ENCODE measurements around the gene GIPC1.
"Not testable (repeated sequence)": the region's sequence is repeated elsewhere in the genome, so short reads cannot be mapped to it uniquely, and the experiment has no call there.

The GIPC1 gene

DNA sequence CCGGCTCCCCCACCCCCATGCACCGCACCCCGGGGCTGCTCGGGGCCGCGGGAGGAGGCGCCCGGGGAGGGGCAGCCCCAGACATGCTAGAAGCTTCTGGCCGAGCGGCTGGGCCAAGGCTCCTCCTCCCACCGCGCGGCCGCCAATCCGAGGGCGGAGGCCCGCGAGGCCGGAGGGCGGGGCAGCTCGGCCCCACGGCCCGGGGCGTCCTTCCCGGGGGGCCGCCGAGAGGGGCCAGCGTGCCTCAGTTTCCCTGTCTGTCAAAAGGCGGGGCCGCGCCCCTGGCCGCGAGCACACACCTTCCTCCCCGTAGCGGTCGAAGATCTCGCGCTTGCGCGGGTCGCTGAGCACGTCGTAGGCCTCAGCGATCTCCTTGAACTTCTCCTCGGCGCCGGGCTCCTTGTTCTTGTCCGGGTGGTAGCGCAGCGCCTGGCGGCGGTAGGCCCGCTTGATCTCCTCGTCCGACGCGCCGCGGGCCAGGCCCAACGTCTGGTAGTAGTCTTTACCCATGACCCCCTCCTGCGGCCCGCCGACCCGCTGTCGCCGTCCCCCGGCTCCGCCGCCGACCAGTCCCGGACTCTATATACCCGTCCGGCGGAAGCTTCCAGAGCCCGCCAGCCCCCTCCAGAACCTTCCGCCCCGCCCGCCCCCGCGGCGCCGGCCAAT, 22.0 kb upstream of the GIPC1 start, which contains the start of gene DNAJB1:
TSS of gene DNAJB1 (minus strand) at position 558 of the 666 bp plus-strand sequence. CDS start at position 510, 48 bp downstream.
- in situ Hi-C loops (cut with HindIII; ENCODE audit: low sequenced_read_pairs), result no loop called here

DNA sequence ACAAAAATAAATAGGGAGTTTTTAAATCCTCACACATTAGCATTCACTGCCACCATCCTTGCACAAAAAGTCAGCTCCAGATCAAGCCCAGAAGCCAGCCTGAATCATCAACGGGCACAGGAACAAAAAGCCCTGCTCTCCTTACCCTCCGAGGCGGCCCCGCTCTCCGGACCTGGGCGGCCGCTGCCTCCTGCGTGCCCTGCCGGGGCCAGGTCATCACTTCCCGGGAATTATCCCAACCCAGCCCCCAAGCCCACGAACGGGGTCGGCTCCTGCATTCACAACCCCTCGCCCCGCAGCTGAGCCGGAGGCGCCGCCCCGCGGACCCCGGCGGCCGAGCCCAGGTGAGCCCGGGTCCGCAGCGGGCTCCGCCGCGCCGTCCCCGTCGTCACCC, 21.5 kb upstream of the GIPC1 start:
- in situ Hi-C loops (cut with HindIII; ENCODE audit: low sequenced_read_pairs), result no loop called here

DNA sequence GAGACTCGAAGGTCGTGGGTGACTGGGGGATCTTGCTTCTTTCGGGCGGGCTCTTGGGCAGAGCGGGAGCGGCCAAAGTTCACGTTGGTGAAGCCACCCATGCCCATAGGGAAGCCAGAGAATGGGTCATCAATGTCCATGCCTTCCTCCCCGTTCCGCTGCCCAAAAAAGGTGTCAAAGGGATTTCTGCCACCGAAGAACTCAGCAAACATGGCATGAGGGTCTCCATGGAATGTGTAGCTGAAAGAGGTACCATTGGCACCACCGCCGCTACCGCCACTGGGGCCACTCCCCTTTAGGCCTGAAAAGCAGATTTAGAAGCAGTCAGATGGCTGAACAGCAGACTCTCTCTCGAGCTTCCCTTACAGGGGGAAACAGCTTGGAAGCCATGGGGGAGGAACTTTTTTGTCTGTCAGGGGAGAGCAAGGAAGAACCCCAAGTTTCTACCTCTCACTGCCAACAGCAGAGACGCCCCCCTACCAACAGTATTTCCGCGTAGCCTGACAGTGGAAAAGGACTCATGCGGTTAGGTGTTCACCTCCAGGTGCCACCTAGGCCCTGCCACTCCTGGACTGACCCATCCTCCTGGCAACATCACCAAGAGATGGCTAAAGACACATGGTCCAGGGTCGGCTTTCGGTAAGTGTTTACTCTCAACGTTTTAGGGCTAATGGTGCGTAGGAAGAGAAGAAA, 21.0 kb upstream of the GIPC1 start:
- in situ Hi-C loops (cut with HindIII; ENCODE audit: low sequenced_read_pairs), result no loop called here

DNA sequence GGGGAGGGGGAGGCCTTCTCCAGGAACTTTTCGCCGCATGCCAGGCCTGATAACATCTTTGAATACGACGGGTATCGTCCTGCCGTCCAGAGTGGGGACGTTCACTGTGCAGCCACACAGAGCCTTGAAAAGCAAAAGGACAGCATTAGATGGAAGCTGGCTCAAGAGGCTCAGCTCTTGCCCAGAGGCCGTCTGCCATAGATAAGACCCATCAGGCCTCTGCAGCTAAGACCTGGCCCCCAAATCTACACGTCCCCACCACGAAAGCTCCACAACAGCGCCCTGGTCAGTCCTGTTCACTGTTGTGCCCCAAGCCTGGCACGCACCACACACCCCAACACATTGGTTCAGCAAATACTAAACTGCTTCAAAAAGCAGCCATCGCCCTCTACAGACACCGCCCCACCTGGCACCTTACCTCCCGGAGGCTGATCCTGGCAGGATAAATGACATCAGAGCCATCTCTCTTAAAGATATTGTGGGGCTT, 20.2 kb upstream of the GIPC1 start:
- in situ Hi-C loops (cut with HindIII; ENCODE audit: low sequenced_read_pairs), result no loop called here

DNA sequence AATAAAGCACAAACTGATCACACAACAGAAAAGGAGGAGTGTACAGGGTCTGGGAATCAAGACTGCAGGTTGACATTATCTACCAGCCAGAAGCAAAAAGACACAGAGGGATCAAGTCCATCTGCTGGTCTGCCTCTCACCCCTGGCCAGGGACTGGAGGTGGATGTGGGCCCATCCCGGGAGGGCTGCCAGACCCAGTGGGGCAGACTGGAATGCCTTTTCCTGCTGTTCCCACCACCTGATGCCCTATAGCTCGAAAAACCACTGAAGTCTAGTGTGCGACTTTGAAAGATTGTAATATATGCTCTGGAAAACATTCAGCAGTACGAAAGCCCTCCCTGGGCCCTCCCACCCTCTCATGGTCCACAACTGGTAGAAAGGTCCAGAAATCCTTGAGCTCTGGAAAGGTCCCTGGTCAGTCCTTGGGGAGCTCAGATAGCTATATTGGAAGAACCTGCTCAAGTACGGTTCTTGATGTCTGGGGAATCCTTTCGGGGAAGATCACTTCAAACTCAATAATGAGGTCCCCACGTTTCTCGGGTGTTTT, 19.6 kb upstream of the GIPC1 start:
- in situ Hi-C loops (cut with HindIII; ENCODE audit: low sequenced_read_pairs), result no loop called here

DNA sequence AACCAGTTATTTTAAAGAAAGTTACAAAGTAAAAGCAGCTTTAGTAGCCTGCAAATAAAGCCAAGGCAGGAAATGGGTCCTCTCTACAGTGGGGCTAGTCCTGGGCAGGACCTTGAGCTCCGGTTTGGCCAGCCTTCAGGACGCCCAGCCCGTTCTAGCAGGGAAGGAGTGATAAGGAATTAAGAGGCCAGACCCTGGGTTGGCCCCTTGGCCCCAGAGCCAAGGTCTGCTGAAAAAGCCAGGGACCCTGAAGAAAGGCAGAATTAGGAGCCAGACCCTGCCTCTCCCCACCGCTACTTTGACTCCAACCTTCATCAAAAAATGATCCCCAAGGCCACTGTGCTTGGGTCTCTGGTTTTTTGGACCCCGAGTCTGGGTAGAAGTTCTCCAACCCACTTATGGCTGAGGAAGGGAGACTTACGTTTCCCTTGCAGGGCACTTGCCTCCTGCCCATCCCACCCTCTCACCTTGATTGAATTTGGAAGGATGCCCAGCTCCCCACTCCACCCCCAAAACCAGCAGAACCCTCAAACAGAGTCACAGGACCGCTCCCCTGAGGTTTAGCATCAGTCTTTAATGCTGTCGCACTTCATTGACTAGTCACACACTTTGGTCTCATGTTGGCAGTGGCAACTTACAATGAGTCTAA, 18.4 kb upstream of the GIPC1 start:
- in situ Hi-C loops (cut with HindIII; ENCODE audit: low sequenced_read_pairs), result no loop called here

DNA sequence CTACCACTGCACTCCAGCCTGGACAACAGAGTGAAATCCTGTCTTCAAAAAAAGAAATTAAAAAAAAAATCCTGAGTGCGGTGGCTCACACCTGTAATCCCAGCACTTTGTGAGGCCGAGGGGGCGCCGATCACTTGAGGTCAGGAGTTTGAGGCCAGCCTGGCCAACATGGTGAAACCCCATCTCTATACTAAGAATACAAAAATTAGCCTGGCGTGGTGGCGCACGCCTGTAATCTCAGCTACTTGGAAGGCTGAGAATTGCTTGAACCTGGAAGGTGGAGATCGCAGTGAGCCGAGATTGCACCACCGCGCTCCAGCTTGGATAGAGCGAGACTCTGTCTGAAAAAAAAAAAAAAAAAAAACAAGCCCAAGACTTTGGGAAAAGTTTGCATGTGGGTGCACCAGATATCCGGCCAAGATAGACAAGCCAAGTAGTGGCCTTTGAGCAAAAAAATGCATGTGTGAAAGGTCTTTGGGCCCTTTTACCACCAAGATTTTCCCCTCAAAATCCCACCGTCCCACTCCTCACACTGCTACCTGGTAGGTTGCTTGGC, 16.6 kb upstream of the GIPC1 start:
- in situ Hi-C loops (cut with HindIII; ENCODE audit: low sequenced_read_pairs), result no loop called here

DNA sequence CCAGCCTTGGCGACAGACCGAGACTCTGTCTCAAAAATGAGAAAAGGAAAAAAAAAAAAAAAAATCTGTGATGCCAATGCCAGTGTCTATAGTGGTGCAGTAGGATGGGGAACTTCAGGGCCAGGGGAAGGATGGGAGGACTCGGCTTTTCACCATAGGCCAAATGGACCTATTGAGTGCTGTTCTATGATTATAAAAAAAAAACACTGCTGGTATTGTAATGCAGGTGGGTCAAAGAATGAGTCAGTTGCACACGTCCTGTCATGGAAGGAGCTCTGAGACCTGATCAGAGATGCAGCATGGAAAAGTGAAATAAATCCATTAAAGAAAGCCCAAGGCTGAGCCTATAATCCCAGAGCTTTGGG, 15.3 kb upstream of the GIPC1 start:
- in situ Hi-C loops (cut with HindIII; ENCODE audit: low sequenced_read_pairs), result no loop called here

DNA sequence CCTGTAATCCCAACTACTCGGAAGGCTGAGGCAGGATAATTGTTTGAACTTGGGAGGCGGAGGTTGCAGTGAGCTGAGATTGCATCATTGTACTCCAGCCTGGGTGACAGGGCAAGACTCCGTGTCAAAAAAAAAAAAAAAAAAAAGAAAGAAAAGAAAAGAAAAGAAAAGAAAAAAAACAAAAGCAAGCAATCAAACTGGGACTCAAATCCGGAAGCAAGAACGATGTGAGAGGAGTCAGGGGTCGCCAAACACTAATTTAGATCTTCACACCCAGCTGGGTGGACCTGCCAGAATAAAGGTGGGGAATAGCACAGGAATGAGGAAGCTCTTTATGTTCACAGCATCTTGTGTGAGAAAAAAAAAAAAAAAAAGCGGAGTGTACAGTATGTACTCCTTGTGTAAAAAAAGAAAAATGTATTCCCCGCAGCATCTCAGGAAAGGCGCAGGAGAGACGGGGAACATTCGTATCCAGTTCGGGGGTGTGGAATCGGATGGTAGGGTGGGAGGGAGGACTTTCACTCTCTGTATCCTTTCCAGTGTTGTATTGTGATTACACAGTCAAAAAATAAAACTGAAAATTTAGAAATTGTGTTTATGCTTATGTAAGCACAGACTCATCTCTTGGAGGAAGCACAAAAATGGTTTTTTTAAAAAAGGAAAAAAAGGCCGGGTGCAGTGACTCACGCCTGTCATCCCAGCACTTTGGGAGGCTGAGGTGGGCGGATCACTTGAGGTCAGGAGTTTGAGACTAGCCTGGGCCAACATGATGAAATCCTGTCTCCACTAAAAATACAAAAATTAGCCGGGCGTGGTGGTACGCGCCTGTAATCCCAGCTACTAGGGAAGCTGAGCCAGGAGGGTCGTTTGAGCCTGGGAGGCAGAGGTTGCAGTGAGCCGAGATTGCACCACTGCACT, 14.6 kb upstream of the GIPC1 start:
- in situ Hi-C loops (cut with HindIII; ENCODE audit: low sequenced_read_pairs), result no loop called here

DNA sequence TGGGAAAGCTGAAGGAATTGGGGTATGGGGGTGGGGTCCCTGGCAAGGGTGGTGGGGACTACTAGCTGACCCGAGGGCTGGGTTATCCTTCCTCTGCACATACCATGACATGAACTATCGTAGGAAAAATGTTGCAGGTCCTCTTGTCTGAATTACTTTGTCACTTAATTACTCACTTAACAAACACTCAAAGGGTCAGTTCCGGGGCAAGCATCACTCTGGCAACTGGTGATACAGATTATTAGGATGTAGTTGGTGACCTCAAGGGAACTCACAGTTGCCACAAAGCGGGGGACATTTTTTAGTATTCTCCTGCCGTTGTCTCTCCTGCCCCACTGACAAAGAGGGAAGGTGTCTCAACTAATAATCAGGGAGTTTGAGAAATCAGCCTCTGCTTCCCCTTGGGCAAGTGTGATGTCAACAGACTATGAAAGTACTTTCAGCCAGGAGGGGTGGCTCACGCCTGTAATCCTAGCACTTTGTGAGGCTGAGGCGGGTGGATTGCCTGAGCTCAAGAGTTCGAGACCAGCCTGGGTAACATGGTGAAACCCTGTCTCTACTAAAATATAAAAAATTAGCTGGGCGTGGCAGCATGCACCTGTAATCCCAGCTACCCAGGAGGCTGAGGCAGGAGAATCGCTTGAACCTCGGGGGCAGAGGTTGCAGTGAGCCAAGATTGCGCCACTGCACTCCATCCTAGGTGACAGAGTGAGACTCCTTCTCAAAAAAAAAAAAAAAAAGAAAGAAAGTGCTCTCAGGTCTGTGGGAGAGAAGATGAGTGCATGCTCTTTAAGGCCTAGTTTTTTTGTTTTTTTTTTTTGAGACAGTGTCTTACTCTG, 12.0 kb upstream of the GIPC1 start:
- in situ Hi-C loops (cut with HindIII; ENCODE audit: low sequenced_read_pairs), result no loop called here

DNA sequence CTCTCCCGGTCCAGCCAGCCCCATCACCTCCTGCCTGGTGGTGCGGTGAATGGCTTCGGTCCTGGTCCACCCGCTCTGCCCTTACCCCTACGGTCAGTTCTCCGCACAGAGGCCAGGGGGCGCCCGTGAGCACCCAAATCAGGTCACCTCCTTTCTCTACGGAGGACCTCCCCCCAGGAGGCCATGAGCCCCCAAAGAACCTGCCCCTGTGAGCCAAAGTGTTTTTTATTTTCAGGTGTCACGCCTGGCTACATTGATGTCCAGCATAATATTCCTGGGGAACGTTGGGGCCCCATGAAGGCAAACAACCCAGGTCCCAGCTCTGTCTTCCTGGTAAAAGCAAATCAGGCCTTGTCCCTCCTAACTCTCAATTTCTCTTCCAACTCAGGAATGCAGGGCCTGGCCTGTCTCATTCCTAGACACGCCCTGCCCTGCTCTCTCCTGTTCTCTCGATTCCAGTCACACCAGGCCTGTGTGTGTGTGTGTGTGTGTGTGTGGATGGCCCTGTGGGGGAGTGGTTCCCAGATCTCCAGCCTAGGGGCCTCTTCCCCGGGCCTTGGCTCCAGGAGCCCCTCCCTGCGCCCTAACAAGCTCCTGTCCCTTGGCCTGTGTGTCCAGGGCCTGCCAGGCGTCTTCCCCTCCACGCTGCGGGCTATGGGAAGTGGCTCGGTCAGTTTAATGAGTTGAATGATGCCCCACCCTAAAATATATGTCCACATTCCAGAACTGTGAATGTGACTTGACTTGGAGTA, 9.7 kb upstream of the GIPC1 start:
- in situ Hi-C loops (cut with HindIII; ENCODE audit: low sequenced_read_pairs), result no loop called here

DNA sequence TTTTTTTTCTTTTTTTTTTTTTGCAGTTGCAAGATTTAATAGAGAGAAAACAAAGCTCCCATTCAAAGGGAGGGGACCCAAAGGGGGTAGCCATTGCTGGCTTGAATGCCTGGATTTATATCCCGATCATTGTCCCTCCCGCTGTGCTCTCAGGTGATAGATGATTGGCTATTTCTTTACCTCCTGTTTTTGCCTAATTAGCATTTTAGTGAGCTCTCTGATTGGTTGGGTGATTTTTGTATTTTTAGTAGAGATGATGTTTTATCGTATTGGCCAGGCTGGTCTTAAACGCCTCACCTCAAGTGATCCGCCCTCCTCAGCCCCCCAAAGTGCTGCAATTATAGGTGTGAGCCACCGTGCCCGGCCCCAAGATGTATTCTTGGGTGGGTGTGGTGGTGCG, 8.6 kb upstream of the GIPC1 start:
- in situ Hi-C loops (cut with HindIII; ENCODE audit: low sequenced_read_pairs), result not testable (repeated sequence)

DNA sequence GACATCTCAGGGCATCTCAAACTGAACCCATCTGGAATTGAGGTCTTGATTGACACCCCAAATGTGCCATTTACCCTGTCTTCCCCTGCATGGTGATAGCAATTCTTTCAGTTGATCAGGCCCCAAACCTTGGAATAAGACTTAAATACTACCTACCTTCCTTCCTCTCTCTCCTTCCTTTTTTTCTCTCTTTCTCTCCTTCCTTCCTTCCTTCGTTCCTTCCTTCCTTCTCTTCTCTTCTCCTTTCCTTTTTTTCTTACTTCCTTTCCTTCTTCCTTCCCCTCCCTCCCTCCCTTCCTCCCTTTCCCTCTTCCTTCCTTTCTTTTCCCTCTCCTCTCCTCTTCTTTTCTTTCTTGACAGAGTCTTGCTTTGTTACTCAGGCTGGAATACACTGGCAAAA, 7.4 kb upstream of the GIPC1 start:
- in situ Hi-C loops (cut with HindIII; ENCODE audit: low sequenced_read_pairs), result no loop called here

DNA sequence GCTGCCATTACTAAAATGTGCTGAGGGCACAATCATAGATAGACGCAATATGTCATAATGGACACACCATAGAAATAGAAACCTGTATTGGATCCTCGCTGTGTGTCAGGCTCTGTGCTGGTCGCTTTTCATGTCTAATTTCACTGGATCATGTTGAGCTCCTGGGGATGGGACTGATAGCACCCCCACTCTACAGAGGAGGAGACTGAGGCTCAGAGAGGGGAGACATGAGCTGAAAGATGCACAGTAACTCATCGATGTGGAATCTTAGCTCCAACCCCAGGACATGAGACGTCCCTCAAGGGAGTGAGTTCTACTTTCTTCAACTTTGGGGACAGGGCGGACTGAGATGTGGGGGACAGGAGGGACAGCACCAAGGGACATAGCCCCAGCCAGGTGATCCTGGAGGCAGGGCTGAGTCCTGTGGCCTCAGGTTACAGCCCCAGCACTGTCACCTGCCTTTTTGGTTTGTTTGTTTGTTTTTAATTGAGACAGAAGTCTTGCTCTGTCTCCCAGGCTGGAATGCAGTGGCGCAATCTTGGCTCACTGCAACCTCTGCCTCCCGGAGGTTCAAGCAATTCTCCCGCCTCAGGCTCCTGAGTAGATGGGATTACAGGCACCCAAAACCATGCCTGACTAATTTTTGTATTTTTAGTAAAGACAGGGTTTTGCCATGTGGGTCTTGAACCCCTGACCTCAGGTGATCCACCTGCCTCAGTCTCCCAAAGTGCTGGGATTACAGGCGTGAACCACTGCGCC, 6.6 kb upstream of the GIPC1 start:
- in situ Hi-C loops (cut with HindIII; ENCODE audit: low sequenced_read_pairs), result no loop called here

DNA sequence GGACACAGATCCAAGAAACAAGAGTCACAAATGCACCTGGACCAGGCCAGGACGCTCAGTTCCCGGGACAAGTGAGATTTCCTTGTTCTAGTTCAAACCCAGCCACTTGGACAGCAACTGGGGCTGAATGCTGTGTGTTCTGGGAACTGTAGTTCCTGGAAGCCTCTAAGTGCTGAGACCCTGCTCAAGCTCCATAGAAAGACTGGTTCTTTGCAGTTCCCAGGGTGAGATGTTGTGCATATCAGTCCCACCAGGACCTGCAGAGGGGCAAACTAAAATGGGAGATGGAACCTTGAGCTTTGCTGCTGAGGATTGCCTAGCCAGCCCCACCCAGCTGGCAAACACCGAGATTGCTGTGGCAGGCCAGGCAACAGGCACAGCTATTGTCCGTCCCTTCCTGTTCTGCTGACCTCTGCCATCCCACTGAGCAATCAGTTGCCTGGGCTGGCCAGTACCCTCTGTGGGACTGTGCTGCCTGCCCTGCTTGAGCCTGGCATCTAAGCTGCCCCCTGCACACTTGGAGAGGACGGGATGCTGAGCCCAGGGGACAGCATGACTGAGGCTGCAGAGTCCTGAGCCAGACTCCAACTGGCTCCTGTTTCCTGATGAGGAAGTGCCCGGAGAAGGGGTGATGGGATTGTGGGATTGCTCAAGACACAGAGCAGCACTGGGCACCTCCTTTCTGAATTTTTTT, 1.4 kb upstream of the GIPC1 start:
- in situ Hi-C loops (cut with HindIII; ENCODE audit: low sequenced_read_pairs), result no loop called here

DNA sequence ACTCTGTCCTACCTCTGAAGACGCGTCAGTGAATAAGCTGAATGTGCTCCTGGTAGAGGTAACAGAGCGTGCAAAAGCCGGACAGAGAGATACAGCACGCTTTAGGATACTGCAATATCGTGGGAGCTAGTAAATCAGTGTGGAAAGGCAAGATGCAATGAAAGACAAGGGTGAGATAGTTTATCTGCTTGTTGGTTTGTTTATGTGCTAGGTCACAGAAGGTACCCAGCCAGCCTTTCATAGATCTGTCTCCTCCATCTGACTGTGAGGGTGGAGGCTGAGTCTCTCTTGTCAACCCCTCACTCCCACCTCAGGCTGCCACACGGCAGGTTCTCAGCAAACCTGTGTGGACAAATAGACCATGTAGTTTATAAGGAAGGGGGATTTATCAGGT, 904 bp upstream of the GIPC1 start:
- in situ Hi-C loops (cut with HindIII; ENCODE audit: low sequenced_read_pairs), result no loop called here

DNA sequence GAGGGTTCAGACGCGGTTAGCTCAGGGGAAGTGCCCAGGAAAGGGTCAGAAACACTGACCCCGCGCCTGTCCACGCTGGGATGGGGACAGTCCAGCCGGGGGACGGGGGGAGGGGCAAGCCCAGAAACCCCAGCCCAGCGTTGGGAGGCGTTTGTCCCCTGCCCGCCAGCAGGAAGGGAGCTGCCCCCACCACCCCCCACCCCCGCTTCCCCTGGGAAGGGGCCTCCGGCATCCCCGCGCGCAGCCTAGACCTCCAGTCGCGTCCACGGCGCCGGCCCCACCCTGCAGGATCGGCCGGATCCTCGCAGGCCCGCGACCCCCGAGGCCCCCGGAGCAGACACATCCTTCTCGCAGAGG, 277 bp downstream of the GIPC1 start:
- in situ Hi-C loops (cut with HindIII; ENCODE audit: low sequenced_read_pairs), result no loop called here
